ENCODE data around the gene ADARB2.
A peak's percentile ranks its signal among the peaks of the same experiment; 100 is the strongest.

The ADARB2 gene

GRCh38 chr10:1214071-1214675 is 523.2 kb downstream of the ADARB2 start:
- Histone ChIP-seq H3K36me3 (replicated peaks in 1 of 2; ENCODE audit: control insufficient read depth in 2 of 2, insufficient read depth in 2 of 2, low read length in 2 of 2) (no peaks in the 10 kb centered on the region), H3K9ac (ENCODE audit: low read depth, low read length, poor library complexity) (peak overlapping the region; percentile 45), H3K4me3 (ENCODE audit: low read length in 2 of 2) (no peak overlapping the region), H3K4me2 (ENCODE audit: insufficient read depth, low read length, poor library complexity, severe bottlenecking) (no peak overlapping the region), H3K27me3 (ENCODE audit: control insufficient read depth in 3 of 3, insufficient read depth in 3 of 3, low read depth in 1 of 3, low read length in 3 of 3) (no peaks in the 10 kb centered on the region), H3K79me1 (ENCODE audit: low read depth, low read length) (peaks cover 2% of the 10 kb centered on the region), H3K4ac (ENCODE audit: low read length) (peak overlapping the region; percentile 47), H3K4me1 (ENCODE audit: control insufficient read depth in 2 of 2, insufficient read depth in 1 of 2, low read depth in 1 of 2, low read length in 2 of 2) (no peaks in the 10 kb centered on the region), H2AK5ac (ENCODE audit: low read depth, low read length) (no peak overlapping the region), H2BK120ac (ENCODE audit: low read depth, low read length) (no peak overlapping the region), H2AFZ (ENCODE audit: low read length) (no peak overlapping the region), H3K9me3 (replicated peaks in 1 of 2; ENCODE audit: control insufficient read depth in 2 of 2, insufficient read depth in 1 of 2, low read depth in 1 of 2, low read length in 2 of 2) (no peaks in the 10 kb centered on the region), H4K91ac (ENCODE audit: low read depth, low read length, poor library complexity) (no peak overlapping the region), H3K14ac (ENCODE audit: low read length) (no peak overlapping the region), H2BK12ac (ENCODE audit: low read length) (no peak overlapping the region), H4K8ac (ENCODE audit: low read depth, low read length) (no peak overlapping the region), H3K27ac (replicated peaks; ENCODE audit: low read length) (no peak overlapping the region), H2BK15ac (ENCODE audit: low read length) (no peak overlapping the region), H3K23ac (ENCODE audit: low read depth, low read length, poor library complexity) (peak overlapping the region; percentile 75), H3K18ac (ENCODE audit: low read length) (peak overlapping the region; percentile 53), H2BK5ac (ENCODE audit: low read length) (no peak overlapping the region)
- no CpG with 5 or more reads among the region's 28 CpGs for WGBS, 2 donors (ENCODE audit: extremely low coverage in 2 of 2, insufficient read length in 2 of 2, insufficient replicate concordance in 1 of 2)
- DNase-seq (ENCODE audit: low spot score): no peak

- peak overlapping the region; percentile 53 for H3K18ac ChIP-seq (ENCODE audit: low read length)
- H3K4ac ChIP-seq (ENCODE audit: low read length): peak overlapping the region; percentile 47
- no peak overlapping the region for H4K91ac ChIP-seq (ENCODE audit: low read depth, low read length, poor library complexity)
- peaks cover 2% of the 10 kb centered on the region for H3K79me1 ChIP-seq (ENCODE audit: low read depth, low read length)
- DNase-seq (ENCODE audit: low spot score): no peak
- no peaks in the 10 kb centered on the region for H3K4me1 ChIP-seq (ENCODE audit: control insufficient read depth in 2 of 2, insufficient read depth in 1 of 2, low read depth in 1 of 2, low read length in 2 of 2)
- H4K8ac ChIP-seq (ENCODE audit: low read depth, low read length): peak overlapping the region; percentile 84
- H3K27me3 ChIP-seq (ENCODE audit: control insufficient read depth in 3 of 3, insufficient read depth in 3 of 3, low read depth in 1 of 3, low read length in 3 of 3): no peaks in the 10 kb centered on the region
- no peak overlapping the region for H3K14ac ChIP-seq (ENCODE audit: low read length)
- H3K27ac ChIP-seq (replicated peaks; ENCODE audit: low read length): no peak overlapping the region
- H3K36me3 ChIP-seq (replicated peaks in 1 of 2; ENCODE audit: control insufficient read depth in 2 of 2, insufficient read depth in 2 of 2, low read length in 2 of 2): no peaks in the 10 kb centered on the region
- H3K4me2 ChIP-seq (ENCODE audit: insufficient read depth, low read length, poor library complexity, severe bottlenecking): no peak overlapping the region
- H3K9ac ChIP-seq (ENCODE audit: low read depth, low read length, poor library complexity): peak overlapping the region; percentile 45
- H2BK5ac ChIP-seq (ENCODE audit: low read length): no peak overlapping the region
- H2AK5ac ChIP-seq (ENCODE audit: low read depth, low read length): no peak overlapping the region
- H3K23ac ChIP-seq (ENCODE audit: low read depth, low read length, poor library complexity): peak overlapping the region; percentile 75
- H2AFZ ChIP-seq (ENCODE audit: low read length): no peak overlapping the region
- no CpG with 5 or more reads among the region's 21 CpGs for whole genome bisulfite sequencing, 2 donors (ENCODE audit: extremely low coverage in 2 of 2, insufficient read length in 2 of 2, insufficient replicate concordance in 1 of 2)
- no peak overlapping the region for H2BK120ac ChIP-seq (ENCODE audit: low read depth, low read length)
- no peaks in the 10 kb centered on the region for H3K9me3 ChIP-seq (replicated peaks in 1 of 2; ENCODE audit: control insufficient read depth in 2 of 2, insufficient read depth in 1 of 2, low read depth in 1 of 2, low read length in 2 of 2)
- no peak overlapping the region for H2BK15ac ChIP-seq (ENCODE audit: low read length)
- no peak overlapping the region for H2BK12ac ChIP-seq (ENCODE audit: low read length)
- peak overlapping the region in 1 of 2 donors; percentile 1 for H3K4me3 ChIP-seq (ENCODE audit: low read length in 2 of 2)
Observed at GRCh38 chr10:1213252-1214070, 523.9 kb downstream of the ADARB2 start.

DNA sequence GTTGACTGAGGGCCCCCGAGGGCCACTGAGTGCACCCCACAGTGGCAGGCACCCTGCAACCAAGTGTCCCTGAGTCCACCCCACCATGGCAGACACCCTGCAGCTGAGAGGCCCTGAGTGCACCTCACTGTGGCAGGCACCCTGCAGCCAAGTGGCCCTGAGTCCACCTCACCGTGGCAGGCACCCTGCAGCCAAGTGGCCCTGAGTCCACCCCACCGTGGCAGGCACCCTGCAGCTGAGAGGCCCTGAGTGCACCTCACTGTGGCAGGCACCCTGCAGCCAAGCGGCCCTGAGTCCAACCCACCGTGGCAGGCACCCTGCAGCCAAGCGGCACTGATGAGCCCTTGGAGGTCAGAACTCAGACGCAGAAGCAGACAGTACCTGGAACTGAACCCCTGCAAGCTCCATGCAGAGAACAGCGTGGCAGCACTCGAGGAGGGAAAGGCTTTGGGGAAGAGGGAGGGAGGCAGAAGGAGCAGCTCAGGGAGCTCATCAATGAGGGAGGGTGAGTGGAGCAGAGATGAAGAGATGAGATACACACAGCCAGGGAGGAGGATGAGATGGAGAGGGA is 524.7 kb downstream of the ADARB2 start:
- no peak overlapping the region for H3K27ac ChIP-seq (replicated peaks; ENCODE audit: low read length)
- no peak overlapping the region for H3K9ac ChIP-seq (ENCODE audit: low read depth, low read length, poor library complexity)
- H2AK5ac ChIP-seq (ENCODE audit: low read depth, low read length): peak overlapping the region; percentile 24
- no peaks in the 10 kb centered on the region for H3K4me1 ChIP-seq (ENCODE audit: control insufficient read depth in 2 of 2, insufficient read depth in 1 of 2, low read depth in 1 of 2, low read length in 2 of 2)
- H2BK12ac ChIP-seq (ENCODE audit: low read length): no peak overlapping the region
- no peak overlapping the region for H3K4me3 ChIP-seq (ENCODE audit: low read length in 2 of 2)
- H3K27me3 ChIP-seq (ENCODE audit: control insufficient read depth in 3 of 3, insufficient read depth in 3 of 3, low read depth in 1 of 3, low read length in 3 of 3): no peaks in the 10 kb centered on the region
- H3K9me3 ChIP-seq (replicated peaks in 1 of 2; ENCODE audit: control insufficient read depth in 2 of 2, insufficient read depth in 1 of 2, low read depth in 1 of 2, low read length in 2 of 2): no peaks in the 10 kb centered on the region
- no peak overlapping the region for H2AFZ ChIP-seq (ENCODE audit: low read length)
- H3K4ac ChIP-seq (ENCODE audit: low read length): no peak overlapping the region
- peak overlapping the region; percentile 2 for H3K18ac ChIP-seq (ENCODE audit: low read length)
- no CpG with 5 or more reads among the region's 9 CpGs for WGBS, 2 donors (ENCODE audit: extremely low coverage in 2 of 2, insufficient read length in 2 of 2, insufficient replicate concordance in 1 of 2)
- no peak for DNase-seq (ENCODE audit: low spot score)
- H3K79me1 ChIP-seq (ENCODE audit: low read depth, low read length): peaks cover 2% of the 10 kb centered on the region
- peak overlapping the region; percentile 39 for H3K14ac ChIP-seq (ENCODE audit: low read length)
- no peak overlapping the region for H2BK15ac ChIP-seq (ENCODE audit: low read length)
- H4K91ac ChIP-seq (ENCODE audit: low read depth, low read length, poor library complexity): no peak overlapping the region
- no peak overlapping the region for H3K4me2 ChIP-seq (ENCODE audit: insufficient read depth, low read length, poor library complexity, severe bottlenecking)
- H3K36me3 ChIP-seq (replicated peaks in 1 of 2; ENCODE audit: control insufficient read depth in 2 of 2, insufficient read depth in 2 of 2, low read length in 2 of 2): no peaks in the 10 kb centered on the region
- no peak overlapping the region for H2BK5ac ChIP-seq (ENCODE audit: low read length)
- no peak overlapping the region for H2BK120ac ChIP-seq (ENCODE audit: low read depth, low read length)
- peak overlapping the region; percentile 35 for H3K23ac ChIP-seq (ENCODE audit: low read depth, low read length, poor library complexity)
- H4K8ac ChIP-seq (ENCODE audit: low read depth, low read length): no peak overlapping the region
